Epithelial cell of esophagus (primary cell): ENCODE data around the gene DENND6B.
"Not testable (repeated sequence)": the region's sequence is repeated elsewhere in the genome, so short reads cannot be mapped to it uniquely, and the experiment has no call there.

ENCODE experiments used
- DNase-seq: peaks from one replicate; pipeline ENCODE4 v3.0.0; 2010; ENCODE audit warnings: low read depth
- H3K4me3 ChIP-seq: 2 replicates; pipeline ENCODE4 v1.5.1; 2011; ENCODE audit warnings: mild to moderate bottlenecking, low read length, control low read depth
- CTCF ChIP-seq: IDR thresholded peaks from 2 replicates; pipeline ENCODE4 v1.5.1; 2011; ENCODE audit warnings: low read depth, mild to moderate bottlenecking, low read length, control low read depth, inconsistent platforms; ENCODE audit not compliant: insufficient read depth; ENCODE audit errors: missing control alignments

DENND6B gene

GRCh38 chr22:50325444-50326224 lies 1.2 kb downstream of the DENND6B start:
- TF ChIP-seq CTCF: no peak
- H3K4me3 ChIP-seq: peak overlapping the region; percentile 54
- DNase-seq: no peak

GRCh38 chr22:50323900-50324299 lies 2.9 kb downstream of the DENND6B start:
- no peak for DNase-seq
- no peak overlapping the region for H3K4me3 ChIP-seq
- no peak for TF ChIP-seq CTCF

GRCh38 chr22:50322382-50323104 lies 4.3 kb downstream of the DENND6B start:
- DNase-seq, H3K4me3 ChIP-seq: not testable (repeated sequence)

GRCh38 chr22:50320671-50321325 lies 6.0 kb downstream of the DENND6B start:
- no peak for DNase-seq
- TF ChIP-seq CTCF: no peak
- no peak overlapping the region for H3K4me3 ChIP-seq

GRCh38 chr22:50320116-50320515 lies 6.7 kb downstream of the DENND6B start:
- DNase-seq: no peak
- H3K4me3 ChIP-seq: no peak overlapping the region
- no peak for TF ChIP-seq CTCF

GRCh38 chr22:50319503-50319951 lies 7.3 kb downstream of the DENND6B start:
- no peak for DNase-seq
- TF ChIP-seq CTCF: no peak
- H3K4me3 ChIP-seq: no peak overlapping the region

- TF ChIP-seq CTCF: no peak
- no peak overlapping the region for H3K4me3 ChIP-seq
- no peak for DNase-seq
These were observed 8.0 kb downstream of the DENND6B start for GRCh38 chr22:50318698-50319411.
